PFSK-1 (cell line): ENCODE measurements around the gene IQSEC3.

Experiments used
- FOXP2 ChIP-seq: optimal IDR thresholded peaks from 2 replicates; pipeline ENCODE3; 2011; ENCODE audit warnings: borderline replicate concordance, control low read depth, inconsistent platforms; ENCODE audit not compliant: insufficient read depth; ENCODE audit errors: extremely low read length, extremely low read depth
- POLR2AphosphoS5 ChIP-seq: IDR thresholded peaks from 2 replicates; pipeline ENCODE4 v1.6.1; 2012; ENCODE audit warnings: low read depth, mild to moderate bottlenecking, control low read depth, low read length, moderate library complexity
- SIN3A ChIP-seq: IDR thresholded peaks from 2 replicates; pipeline ENCODE4 v1.6.1; 2012; ENCODE audit warnings: mild to moderate bottlenecking, low read length, moderate library complexity, borderline replicate concordance; ENCODE audit not compliant: insufficient read depth
- TAF1 ChIP-seq: IDR thresholded peaks from 2 replicates; pipeline ENCODE4 v1.6.1; 2012; ENCODE audit warnings: low read length, control low read depth, borderline replicate concordance; ENCODE audit not compliant: insufficient read depth
- TF ChIP-seq, protein P1 (sequence below), 2 experiments: IDR thresholded peaks; 2 replicates each; pipeline versions ENCODE4 v1.6.1 to v1.8.0; 2011 to 2012; ENCODE audit warnings: low read depth in 2 of 2, low read length in 2 of 2, control low read depth in 1 of 2, inconsistent platforms in 1 of 2, mild to moderate bottlenecking in 1 of 2, moderate library complexity in 1 of 2; ENCODE audit not compliant: insufficient read depth in 1 of 2

DNA sequence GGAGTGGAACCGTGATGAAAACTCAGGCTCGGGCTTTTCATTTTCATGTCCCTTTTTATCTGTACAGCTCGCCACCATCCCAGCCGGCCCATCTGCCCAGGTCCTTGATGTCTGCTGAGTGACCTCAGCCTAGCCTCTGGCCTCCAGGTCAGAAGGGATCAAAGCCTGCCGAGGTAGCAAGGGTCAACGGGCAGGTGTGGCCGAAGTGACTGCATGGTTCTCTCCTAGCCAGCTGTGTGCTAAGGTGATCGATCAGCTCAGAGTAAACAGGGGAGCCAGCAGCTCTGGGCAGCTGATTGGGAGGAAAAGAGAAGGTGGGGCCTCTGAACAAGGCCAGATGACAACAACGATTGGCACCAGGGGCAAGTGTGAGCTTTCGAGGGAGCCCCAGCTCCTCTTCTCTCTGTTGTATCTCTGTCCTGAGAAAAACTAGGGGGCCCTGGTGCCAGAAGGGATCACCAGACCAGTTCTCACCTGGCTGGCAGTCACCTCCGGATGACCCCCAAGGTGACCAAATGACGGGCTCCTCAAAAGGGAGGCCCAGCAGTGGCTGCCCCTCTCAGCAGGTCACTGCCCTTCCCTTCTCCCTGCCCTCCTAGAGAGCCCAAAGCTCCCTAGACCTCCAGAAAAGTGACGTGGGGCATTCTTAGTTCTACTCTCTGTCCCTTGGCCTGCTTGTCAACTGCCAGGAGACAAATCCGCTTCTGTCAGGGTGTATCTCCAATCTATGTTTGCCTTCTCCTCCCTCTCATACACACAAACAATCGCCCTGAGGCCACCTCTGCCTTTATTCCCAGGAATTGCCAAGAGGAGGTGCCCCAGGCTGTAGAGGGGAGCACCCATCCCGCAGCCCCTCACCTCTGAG lies 143.9 kb downstream of the IQSEC3 start:
- TF ChIP-seq TAF1 (no peak), POLR2AphosphoS5 (no peak), SIN3A (no peak), FOXP2 (no peak)
- TF ChIP-seq, protein P1, sequence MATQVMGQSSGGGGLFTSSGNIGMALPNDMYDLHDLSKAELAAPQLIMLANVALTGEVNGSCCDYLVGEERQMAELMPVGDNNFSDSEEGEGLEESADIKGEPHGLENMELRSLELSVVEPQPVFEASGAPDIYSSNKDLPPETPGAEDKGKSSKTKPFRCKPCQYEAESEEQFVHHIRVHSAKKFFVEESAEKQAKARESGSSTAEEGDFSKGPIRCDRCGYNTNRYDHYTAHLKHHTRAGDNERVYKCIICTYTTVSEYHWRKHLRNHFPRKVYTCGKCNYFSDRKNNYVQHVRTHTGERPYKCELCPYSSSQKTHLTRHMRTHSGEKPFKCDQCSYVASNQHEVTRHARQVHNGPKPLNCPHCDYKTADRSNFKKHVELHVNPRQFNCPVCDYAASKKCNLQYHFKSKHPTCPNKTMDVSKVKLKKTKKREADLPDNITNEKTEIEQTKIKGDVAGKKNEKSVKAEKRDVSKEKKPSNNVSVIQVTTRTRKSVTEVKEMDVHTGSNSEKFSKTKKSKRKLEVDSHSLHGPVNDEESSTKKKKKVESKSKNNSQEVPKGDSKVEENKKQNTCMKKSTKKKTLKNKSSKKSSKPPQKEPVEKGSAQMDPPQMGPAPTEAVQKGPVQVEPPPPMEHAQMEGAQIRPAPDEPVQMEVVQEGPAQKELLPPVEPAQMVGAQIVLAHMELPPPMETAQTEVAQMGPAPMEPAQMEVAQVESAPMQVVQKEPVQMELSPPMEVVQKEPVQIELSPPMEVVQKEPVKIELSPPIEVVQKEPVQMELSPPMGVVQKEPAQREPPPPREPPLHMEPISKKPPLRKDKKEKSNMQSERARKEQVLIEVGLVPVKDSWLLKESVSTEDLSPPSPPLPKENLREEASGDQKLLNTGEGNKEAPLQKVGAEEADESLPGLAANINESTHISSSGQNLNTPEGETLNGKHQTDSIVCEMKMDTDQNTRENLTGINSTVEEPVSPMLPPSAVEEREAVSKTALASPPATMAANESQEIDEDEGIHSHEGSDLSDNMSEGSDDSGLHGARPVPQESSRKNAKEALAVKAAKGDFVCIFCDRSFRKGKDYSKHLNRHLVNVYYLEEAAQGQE (IDR thresholded peaks at IDR 0.05; ENCODE audit: insufficient read depth in 1 of 2, low read depth in 2 of 2, low read length in 2 of 2) = no peak
